ENCODE data around the gene TRMT44.
"Not testable (repeated sequence)": the region's sequence is repeated elsewhere in the genome, so short reads cannot be mapped to it uniquely, and the experiment has no call there.

Gene TRMT44

DNA sequence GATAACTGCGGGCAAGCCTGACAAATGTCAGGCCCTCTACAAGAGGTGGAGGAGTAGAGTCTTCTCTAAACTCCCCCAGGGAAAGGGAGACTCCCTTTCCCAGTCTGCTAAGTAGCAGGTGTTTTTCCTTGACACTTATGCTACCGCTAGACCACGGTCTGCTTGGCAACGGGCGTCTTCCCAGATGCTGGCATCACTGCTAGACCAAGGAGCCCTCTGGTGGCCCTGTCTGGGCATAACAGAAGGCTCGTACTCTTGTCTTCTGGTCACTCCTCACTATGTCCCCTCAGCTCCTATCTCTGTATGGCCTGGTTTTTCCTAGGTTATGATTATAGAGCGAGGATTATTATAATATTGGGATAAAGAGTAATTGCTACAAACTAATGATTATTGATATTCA is 33.7 kb upstream of the TRMT44 start:
- DNase-seq (ENCODE audit: low spot score) = peak; percentile 8

DNA sequence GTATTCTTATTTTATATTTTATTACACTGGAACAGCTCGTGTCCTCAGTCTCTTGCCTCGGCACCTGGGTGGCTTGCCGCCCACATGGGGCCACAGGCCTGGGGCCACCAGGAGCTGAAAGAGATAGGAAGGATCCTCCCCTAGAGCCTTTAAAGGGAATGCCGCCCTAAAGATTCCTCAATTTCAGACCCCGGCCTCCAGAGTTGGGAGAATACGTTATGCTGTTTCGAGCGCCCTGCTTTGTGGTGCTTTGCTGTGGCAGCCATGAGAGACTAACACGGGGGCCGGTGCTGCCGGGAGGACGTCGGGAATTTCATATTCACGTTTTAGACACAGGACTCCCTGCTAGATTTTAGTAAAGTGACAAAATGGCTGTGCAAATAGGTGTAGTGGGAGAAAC is 33.3 kb upstream of the TRMT44 start:
- DNase-seq (ENCODE audit: low spot score) = no peak

DNA sequence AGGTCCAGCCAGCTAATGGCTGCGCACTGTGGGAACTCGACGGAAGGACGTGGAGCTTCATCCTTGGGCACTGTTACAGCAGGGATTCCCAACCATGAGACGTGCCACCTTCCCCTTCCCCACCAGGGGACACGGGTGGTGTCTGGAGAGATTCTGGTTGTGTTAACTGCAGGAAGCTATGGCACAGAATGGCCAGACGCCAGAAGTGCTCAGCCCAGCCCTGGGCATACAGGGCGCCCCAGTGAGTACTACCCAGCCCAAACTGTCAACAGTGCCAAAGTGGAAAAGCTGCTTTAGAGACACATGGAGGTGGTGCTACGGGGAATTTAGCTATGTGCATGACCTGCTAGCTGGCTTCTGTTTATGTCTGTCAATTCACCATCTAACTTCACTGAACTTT is 32.8 kb upstream of the TRMT44 start:
- no peak for DNase-seq (ENCODE audit: low spot score)

DNA sequence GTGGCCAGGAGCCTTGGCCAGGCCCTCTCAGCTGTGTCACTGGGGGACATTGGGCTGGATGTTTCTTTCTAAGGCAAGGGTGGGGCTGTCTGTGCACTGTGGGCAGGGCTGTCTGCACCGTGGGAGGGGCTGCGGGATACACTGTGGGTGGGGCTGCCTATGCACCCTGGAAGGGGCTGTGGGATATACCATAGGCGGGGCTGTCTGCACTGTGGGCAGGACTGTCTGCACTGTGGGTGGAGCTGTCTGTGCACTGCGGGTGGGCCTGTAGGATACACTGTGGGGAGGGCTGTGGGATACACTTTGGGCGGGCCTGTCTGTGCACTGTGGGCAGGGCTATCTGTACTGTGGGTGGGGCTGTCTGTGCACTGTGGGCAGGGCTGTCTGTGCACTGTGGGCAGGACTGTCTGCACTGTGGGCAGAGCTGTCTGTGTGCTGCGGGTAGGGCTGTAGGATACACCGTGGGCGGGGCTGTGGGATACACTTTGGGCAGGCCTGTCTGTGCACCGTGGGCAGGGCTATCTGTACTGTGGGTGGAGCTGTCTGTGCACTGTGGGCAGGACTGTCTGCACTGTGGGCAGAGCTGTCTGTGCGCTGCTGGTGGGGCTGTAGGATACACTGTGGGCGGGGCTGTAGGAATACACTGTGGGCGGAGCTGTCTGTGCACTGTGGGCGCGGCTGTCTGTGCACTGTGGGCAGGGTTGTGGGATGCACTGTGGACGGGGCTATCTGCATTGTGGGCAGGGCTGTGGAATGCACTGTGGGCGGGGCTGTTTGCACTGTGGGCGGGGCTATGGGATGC is 31.1 kb upstream of the TRMT44 start:
- no peak for DNase-seq (ENCODE audit: low spot score)

DNA sequence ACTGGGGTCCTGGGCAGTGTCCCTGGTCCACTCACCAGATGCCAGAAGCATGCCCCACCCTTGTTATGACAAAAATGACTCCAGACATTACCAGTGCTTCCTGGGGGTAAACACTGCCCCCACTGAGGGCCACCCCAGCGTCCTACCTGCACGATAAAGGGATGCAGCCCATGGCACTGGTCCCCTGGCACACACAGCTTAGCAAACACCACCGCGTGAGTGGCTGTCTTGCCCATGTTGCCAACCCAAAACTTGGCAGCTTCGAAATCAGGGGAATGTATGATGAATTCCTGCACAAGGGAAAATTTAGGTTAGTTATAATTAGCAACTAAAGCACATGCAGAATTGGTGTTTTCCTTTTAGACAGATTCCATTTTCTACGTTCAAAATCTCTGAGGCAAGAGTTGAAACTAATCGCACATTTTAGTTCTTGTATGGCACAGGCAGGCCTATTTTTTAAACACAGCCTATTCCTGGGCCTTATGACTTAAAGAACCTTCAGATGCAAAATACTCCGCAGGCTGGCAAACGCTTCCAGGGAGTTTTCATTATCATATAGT is 30.4 kb upstream of the TRMT44 start:
- no peak for DNase-seq (ENCODE audit: low spot score)

DNA sequence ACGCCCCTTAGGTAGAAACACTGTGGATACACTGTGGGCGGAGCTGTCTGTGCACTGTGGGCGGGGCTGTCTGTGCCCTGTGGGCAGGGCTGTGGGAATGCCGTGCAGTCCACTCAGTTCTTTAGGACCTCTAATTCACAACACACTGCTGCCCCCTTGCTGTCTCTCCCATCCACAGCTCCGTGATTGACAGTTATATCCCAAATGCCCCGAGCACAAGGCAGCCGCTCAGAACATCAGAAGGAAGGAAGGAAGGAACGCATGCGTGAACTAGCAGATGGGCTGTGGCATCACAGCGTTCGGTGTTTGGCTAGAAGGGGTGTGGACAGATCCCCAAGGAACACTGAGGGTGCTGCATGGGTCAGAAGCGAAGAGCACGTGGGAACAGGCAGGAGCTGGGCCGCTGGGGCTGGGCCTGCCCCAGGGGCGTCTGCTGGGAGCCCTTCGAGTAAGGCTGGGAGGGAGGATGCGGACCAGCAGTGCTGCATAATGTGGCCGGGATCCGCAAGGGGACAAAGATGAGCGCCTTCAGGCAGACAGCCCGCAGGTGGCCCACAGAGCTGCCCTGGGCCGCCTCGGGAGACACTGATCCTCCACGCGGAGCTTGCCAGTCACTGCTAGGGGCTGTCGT is 29.8 kb upstream of the TRMT44 start:
- DNase-seq (ENCODE audit: low spot score) = peak; percentile 65

DNA sequence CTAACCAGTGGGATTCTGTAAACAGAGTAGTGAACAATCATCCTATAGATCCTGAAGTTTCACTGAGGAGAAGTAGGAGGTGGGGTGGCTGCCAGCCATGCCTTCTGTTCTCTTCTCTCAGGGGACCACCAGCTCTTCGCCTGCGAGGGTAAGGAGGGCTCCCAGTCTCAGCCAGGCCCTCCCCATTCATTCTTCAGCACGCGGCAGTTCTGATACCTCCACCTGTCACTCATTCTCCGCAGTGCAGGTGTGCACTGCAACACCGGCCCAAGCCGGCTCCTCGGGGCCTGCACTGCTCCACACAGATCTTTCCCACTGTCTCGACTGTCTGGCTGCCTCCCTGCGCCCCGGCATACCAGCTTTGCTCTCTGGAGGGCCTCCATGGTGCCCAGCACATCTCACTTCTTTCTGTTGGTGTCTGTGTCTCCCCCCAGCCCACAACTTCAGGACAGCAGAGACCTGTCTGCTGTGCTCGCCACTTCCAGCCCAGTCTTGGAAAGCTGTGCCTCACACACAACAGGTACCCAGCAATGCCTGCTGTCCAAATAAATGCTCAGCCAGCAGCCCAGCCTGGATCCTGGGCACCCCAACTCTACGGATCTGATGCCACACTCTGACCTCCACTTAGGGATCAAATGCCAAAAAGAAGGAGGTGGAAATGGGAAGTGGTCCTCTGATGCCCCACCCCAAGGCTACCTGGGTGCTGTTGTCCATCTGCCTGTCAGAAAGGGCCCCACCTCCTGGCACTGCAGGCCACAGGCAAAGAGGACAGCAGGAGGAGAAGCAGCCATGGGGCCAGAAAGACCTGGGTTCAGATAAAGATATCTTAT is 29.0 kb upstream of the TRMT44 start:
- DNase-seq (ENCODE audit: low spot score) = no peak

DNA sequence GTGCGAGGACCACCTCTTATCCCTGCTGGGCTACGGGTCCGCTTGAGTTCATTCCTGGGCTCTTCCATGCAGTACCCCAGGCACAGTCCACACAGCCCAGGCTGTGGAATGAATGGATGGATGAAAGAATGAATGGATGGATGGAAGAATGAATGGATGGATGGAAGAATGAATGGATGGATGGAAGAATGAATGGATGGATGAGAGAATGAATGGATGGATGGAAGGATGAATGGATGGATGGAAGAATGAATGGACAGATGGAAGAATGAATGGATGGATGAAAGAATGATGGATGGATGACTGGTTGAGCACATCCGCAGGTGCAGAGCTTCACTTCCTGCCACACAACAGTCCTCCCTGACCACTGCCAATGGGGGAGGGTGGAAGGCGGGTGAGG is 28.3 kb upstream of the TRMT44 start:
- no peak for DNase-seq (ENCODE audit: low spot score)

DNA sequence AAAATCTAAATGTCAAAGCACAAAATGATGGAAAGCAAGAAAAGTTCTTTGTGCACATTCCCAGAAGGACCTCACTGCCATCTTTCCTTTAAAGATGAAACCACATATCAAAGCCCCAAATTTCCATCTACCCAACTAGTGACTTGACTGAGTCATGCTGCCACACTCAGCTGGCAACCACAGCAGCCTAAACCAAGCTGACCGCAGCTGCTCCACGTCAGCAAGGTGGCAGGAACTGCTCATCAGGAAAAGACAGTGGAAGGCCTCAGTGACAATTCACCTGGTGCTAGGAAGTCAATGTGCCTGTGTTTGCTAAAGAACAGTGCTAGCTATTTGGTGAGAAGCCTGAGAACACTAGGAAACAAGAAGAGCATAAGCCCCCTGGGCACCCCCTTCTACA is 26.2 kb upstream of the TRMT44 start:
- no peak for DNase-seq (ENCODE audit: low spot score)

DNA sequence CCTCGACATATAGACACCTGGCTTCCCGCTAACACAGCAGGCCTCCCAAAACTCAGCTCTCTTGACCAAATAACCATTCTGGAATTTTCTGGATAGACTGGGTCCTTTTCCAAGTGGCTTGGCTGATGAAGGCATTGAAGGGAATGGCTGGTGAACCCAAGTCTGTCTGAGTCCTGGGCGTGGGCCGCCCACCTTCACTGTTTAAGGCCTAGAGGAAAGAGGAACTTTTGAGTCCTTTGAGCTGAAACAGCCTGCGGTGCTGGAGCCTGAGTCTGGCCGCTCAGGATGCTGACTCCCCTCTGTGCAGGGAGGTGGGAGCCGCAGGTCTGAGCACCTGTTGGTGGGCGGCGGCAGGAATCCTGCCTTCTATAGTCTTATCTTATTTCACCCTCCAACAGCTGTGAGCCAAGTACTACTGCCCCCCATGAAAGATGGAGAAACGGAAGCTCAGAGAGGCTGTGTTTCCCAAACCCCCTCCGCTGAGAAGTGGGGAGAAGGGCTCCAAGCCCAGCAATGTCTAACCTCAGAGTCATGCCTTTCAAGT is 23.4 kb upstream of the TRMT44 start:
- no peak for DNase-seq (ENCODE audit: low spot score)

DNA sequence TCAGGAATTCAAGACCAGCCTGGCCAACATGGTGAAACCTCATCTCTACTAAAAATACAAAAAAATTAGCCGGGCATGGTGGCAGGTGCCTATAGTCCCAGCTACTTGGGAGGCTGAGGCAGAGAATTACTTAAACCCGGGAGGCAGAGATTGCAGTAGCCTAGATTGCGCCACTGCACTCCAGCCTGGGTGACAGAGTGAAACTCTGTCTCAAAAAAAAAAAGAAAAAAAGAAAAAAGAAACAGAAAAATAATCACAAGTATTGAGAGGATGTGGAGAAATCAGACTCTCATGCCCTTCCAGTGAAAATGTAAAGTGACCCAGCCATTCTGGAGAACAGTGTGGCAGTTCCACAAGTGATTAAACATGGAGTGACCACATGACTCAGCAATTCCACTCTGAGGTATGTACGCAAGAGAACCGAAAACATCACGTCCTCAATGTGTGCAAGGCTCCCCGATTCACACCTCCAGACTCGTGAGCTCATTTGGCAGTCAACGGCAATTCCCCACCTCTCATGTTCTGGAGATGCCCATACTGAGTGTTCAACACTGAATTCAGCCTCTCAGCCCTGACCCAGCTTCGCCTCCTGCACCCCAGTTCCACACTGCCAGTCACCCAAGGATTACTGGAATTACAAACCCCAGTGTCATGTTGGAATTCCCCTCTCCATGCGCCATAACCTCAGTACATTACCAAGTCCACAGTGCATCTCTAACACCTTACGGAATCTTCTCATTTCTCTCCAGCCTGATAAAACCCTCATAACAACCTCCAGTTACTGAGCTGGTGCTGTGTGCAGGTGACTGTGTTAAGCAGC is 21.1 kb upstream of the TRMT44 start:
- DNase-seq (ENCODE audit: low spot score) = peak; percentile 75

DNA sequence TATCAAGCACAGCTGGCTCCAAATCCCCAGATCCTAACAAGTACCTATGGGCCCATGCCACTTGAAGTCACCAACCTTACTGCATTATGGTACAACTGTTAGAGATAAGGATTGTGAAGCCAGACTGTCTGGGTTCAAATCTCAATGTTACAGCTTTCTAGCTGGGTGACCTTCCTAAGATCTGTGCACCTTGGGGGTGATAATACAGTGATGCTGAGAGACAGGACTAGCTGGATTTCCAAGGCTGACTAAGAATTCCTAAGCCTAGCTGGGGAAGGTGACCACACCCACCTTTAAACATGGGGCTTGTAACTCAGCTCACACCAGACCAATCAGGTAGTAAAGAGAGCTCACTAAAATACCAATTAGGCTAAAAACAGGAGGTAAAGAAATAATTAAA is 20.4 kb upstream of the TRMT44 start:
- DNase-seq (ENCODE audit: low spot score) = not testable (repeated sequence)

DNA sequence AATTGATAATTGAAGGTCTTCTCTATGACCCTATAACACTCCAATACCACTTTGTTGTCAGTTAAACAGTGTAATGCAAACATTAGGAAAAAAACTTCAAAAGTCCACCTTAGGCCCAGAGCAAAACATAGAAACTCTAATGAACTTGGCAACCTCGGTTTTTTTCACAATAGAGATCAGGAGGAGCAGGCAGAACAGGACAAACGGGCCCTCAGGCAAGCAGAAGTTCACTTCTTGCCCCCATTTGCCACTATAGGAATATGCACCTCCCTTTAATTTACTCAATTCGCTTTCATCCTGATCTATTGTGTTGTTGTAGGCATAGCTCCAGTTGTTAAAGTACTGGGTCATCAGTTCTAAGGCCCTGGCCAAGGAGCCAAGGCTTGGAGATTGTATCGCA is 18.2 kb upstream of the TRMT44 start:
- DNase-seq (ENCODE audit: low spot score) = no peak

DNA sequence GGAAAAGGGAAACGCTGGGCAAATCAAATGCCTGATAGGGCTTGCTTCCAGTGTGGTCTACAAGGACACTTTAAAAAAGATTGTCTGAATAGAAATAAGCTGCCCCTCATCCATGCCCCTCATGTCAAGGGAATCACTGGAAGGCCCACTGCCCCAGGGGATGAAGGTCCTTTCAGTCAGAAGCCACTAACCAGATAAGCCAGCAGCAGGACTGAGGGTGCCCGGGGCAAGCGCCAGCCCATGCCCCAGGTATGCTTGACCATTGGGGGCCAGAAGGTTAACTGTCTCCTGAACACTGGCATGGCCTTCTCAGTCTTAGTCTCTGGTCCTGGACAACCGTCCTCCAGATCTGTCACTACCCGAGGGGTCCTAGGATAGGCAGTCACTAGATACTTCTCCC is 17.8 kb upstream of the TRMT44 start:
- DNase-seq (ENCODE audit: low spot score) = no peak

DNA sequence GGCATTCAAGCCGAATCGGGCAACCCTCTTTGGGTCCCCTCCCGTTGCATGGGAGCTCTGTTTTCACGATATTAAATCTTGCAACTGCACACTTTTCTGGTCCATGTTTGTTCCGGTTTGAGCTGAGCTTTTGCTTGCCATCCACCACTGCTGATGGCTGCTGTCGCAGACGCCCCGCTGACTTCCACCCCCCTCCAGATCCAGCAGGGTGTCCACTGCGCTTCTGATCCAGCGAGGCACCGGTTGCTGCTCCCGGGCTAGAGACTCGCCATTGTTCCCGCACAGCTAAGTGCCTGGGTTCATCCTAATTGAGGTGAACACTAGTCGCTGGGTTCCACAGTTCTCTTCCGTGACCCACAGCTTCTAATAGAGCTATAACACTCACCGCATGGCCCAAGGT is 13.3 kb upstream of the TRMT44 start:
- DNase-seq (ENCODE audit: low spot score) = no peak

DNA sequence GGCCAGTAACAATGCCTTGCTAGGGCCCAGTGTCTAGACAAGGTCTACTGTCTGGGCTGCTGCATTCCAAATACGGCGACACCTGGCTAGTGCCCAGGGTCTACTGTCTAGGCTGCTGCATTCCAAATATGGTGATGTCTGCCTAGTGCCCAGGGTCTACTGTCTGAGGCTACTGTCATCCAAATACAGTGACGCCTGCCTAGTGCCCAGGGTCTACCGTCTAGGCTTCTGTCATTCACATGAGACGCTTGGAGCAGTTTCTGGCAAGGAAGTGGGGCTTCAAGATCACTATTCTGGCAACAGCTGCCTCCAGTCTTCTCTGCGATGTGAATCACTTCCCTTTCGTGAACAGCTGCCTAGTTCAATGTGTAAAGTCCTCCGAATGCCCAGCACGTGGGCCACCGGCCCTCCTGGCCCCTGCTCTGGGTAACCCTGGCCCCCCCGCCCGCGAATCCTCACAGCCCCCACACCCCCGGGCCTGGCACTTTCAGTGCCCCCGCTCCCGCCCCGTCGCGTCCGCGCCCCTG is 12.8 kb upstream of the TRMT44 start:
- peak; percentile 57 for DNase-seq (ENCODE audit: low spot score)

DNA sequence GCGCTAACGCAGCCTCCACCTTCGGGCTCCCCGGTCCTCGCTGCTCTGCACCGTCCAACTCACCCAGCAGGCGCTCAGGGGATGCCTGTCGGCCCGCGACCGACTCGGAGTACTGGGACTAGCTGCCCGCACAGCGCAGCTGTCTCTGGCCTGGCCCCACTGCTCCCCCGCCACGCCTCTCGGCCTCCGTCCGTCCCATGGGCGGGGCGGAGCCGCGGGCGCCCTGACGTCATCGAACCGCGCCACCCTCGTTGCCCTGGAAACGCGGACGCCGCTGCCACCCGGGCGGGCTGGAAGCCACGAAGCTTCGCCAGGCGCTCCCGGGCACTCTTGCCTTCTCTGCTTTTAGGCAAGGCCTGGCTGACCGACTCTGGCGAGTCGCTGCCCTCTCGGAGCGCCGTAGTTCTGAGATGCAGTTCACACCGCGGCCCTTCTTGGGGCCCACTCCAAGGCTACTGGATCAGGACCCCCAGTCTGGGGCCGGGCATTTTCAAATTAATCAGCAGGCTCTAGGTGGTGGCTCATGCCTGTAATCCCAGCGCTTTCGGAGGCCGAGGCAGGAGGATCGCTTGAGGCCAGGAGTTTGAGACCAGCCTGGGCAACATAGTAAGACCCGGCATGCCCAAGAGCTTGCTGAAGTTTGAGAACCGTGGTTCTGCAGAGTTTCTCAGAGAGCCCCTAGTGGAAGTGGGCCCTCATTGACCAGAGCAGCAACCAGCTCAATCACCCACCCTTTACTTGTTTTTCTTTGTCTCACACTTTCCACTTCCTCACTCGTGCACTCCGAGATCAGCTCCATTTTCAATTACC is 12.1 kb upstream of the TRMT44 start:
- peak; percentile 89 for DNase-seq (ENCODE audit: low spot score)

DNA sequence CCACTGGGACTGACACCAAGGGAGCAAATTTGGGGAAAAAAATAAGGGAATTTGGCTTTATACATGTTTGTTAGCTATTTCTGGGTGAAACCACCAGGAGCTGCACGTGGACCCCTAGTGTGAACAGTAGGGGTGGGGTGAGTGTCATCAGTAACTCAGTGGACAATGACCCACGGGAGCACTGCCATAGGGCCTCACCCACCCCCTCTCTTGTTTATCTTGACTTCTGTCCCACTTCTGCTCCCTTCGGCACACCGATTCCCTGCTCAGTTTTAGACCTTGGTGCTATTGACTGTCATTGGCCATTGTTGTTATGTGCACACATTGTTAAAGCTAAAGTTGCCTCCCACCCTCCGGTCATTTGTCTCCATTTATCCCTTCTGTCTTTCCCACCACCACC is 9.0 kb upstream of the TRMT44 start:
- DNase-seq (ENCODE audit: low spot score) = no peak

DNA sequence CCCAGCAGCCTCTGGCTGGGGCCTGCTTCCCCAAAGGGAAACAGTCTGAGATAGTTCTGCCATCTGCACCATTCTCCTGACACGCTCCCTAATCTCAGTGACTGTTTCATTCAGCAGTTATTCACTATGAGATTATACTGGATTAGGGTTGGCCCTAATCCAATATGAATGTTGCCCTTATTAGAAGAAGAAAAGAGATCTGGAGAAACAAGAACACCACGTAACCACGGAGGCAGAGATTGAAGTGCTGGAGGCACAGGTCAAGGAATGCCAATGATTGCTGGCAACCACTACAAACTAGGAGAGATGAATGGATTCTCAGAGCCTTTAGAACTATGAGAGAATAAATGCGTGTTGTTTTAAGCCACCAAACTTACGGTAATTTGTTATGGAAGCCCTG is 7.4 kb upstream of the TRMT44 start:
- no peak for DNase-seq (ENCODE audit: low spot score)
